ENCODE data around the gene MXD3. TPM values are rescaled to one million over a fixed set of nuclear protein-coding genes. Genes with fewer than 3 reads are reported as not detected.

The MXD3 gene
- total and polyA plus RNA-seq, 2 experiments from 2014 or later = 9.9 to 11.6 TPM

GRCh38 chr5:177271113-177271512, 40.6 kb downstream of the MXD3 start (continued):
- TF ChIP-seq, protein P1, sequence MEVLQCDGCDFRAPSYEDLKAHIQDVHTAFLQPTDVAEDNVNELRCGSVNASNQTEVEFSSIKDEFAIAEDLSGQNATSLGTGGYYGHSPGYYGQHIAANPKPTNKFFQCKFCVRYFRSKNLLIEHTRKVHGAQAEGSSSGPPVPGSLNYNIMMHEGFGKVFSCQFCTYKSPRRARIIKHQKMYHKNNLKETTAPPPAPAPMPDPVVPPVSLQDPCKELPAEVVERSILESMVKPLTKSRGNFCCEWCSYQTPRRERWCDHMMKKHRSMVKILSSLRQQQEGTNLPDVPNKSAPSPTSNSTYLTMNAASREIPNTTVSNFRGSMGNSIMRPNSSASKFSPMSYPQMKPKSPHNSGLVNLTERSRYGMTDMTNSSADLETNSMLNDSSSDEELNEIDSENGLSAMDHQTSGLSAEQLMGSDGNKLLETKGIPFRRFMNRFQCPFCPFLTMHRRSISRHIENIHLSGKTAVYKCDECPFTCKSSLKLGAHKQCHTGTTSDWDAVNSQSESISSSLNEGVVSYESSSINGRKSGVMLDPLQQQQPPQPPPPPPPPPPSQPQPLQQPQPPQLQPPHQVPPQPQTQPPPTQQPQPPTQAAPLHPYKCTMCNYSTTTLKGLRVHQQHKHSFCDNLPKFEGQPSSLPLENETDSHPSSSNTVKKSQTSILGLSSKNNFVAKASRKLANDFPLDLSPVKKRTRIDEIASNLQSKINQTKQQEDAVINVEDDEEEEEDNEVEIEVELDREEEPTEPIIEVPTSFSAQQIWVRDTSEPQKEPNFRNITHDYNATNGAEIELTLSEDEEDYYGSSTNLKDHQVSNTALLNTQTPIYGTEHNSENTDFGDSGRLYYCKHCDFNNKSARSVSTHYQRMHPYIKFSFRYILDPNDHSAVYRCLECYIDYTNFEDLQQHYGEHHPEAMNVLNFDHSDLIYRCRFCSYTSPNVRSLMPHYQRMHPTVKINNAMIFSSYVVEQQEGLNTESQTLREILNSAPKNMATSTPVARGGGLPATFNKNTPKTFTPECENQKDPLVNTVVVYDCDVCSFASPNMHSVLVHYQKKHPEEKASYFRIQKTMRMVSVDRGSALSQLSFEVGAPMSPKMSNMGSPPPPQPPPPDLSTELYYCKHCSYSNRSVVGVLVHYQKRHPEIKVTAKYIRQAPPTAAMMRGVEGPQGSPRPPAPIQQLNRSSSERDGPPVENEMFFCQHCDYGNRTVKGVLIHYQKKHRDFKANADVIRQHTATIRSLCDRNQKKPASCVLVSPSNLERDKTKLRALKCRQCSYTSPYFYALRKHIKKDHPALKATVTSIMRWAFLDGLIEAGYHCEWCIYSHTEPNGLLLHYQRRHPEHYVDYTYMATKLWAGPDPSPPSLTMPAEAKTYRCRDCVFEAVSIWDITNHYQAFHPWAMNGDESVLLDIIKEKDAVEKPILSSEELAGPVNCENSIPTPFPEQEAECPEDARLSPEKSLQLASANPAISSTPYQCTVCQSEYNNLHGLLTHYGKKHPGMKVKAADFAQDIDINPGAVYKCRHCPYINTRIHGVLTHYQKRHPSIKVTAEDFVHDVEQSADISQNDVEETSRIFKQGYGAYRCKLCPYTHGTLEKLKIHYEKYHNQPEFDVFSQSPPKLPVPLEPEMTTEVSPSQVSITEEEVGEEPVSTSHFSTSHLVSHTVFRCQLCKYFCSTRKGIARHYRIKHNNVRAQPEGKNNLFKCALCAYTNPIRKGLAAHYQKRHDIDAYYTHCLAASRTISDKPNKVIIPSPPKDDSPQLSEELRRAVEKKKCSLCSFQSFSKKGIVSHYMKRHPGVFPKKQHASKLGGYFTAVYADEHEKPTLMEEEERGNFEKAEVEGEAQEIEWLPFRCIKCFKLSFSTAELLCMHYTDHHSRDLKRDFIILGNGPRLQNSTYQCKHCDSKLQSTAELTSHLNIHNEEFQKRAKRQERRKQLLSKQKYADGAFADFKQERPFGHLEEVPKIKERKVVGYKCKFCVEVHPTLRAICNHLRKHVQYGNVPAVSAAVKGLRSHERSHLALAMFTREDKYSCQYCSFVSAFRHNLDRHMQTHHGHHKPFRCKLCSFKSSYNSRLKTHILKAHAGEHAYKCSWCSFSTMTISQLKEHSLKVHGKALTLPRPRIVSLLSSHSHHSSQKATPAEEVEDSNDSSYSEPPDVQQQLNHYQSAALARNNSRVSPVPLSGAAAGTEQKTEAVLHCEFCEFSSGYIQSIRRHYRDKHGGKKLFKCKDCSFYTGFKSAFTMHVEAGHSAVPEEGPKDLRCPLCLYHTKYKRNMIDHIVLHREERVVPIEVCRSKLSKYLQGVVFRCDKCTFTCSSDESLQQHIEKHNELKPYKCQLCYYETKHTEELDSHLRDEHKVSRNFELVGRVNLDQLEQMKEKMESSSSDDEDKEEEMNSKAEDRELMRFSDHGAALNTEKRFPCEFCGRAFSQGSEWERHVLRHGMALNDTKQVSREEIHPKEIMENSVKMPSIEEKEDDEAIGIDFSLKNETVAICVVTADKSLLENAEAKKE (CRISPR knock-in tag; IDR thresholded peaks at IDR 0.05) = no peak
- TF ChIP-seq STAT1 (IDR thresholded peaks at IDR 0.05; ENCODE audit: unreplicated experiment) (no peak), JUNB (IDR thresholded peaks at IDR 0.05; ENCODE audit: unreplicated experiment) (no peak), CTCF (conservative IDR thresholded peaks at IDR 0.05; ENCODE audit: low read depth in 2 of 2) (no peak), ZNF331 (CRISPR knock-in tag; IDR thresholded peaks at IDR 0.05; ENCODE audit: low read depth) (no peak), NANOG (IDR thresholded peaks at IDR 0.05; ENCODE audit: borderline replicate concordance) (no peak), ETS1 (IDR thresholded peaks at IDR 0.05) (no peak), EZH2phosphoT487 (IDR thresholded peaks at IDR 0.05; ENCODE audit: unreplicated experiment) (no peak), POLR2AphosphoS5 (IDR thresholded peaks at IDR 0.05; ENCODE audit: low read depth) (no peak)

Data from GM23338 (cell line).